Measurements from ENCODE around the gene CACFD1. TPM values are rescaled to one million over a fixed set of nuclear protein-coding genes. Genes with fewer than 3 reads are reported as not detected.

CACFD1 gene
- polyA plus RNA-seq, 1 donor from 2014 or later, result 15.9 TPM

DNA sequence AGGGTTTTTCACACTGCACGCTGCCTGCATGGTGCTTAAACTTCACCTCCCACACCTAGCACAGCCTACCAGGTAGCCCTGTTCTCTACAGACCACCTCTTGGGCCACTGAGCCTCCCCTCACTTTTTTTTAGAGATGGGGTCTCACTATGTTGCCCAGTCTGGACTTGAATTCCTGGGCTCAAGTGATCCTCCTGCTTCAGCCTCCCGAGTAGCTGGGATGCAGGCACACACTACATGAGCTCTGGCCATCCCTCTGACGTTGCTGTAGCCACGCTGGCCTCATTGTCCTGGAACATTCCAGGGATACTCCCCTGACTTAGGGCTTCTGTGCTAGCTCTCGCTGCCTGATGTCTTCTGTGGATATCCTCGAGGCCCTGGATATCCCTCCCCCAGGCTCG is 7.2 kb upstream of the CACFD1 start:
- H3K27me3 Mint-ChIP-seq, result no peaks in the 10 kb centered on the region
- H3K4me3 Mint-ChIP-seq, result peak overlapping the region in 1 of 4 donors; percentile 55
- peak overlapping the region in 1 of 3 donors; percentile 53 for H3K27ac Mint-ChIP-seq
- H3K4me1 Mint-ChIP-seq, result peaks cover 0 to 4% (median 0%) of the 10 kb centered on the region in 3 donors
- H3K36me3 Mint-ChIP-seq, result no peaks in the 10 kb centered on the region
- peaks cover 0 to 1% (median 0%) of the 10 kb centered on the region in 3 donors for H3K9me3 Mint-ChIP-seq

DNA sequence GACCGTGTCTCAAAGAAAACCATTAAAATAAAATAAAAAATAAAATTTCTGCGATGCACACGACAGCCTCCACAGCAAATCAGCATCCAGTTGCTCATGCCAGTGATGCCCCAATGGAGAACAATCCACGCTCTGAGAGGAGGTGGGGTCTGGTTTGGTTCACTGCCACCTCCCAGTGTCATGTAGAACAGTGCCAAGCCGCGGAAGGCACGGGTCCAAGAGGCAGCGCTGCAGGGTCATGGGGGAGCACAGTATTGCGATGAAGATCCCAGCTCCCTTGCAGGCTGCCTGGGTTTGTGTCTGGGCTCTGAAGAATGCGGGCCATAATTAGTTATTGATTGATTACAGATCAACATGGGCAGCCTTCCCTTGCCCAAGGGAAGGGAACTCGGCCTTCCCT is 6.1 kb upstream of the CACFD1 start:
- no peak overlapping the region for H3K27ac Mint-ChIP-seq
- no peaks in the 10 kb centered on the region for H3K27me3 Mint-ChIP-seq
- no peak overlapping the region for H3K4me3 Mint-ChIP-seq
- H3K4me1 Mint-ChIP-seq, result peaks cover 0 to 4% (median 2%) of the 10 kb centered on the region in 3 donors
- H3K9me3 Mint-ChIP-seq, result peaks cover 0 to 1% (median 0%) of the 10 kb centered on the region in 3 donors
- H3K36me3 Mint-ChIP-seq, result no peaks in the 10 kb centered on the region

DNA sequence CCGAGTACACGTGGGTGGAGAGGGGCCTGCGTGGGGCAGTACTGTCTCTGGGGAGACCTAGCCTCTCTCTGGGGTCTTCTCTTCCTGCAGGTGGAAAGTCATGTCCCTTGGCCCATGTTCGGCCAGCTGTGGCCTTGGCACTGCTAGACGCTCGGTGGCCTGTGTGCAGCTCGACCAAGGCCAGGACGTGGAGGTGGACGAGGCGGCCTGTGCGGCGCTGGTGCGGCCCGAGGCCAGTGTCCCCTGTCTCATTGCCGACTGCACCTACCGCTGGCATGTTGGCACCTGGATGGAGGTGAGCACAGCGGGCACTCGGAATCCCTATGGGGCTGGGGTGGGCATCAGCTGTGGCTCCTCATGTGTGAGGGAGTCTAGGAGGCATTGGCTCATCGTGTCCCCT is 5.5 kb upstream of the CACFD1 start:
- Mint-ChIP-seq H3K27ac (peak overlapping the region in 1 of 3 donors; percentile 73), H3K27me3 (no peaks in the 10 kb centered on the region)

DNA sequence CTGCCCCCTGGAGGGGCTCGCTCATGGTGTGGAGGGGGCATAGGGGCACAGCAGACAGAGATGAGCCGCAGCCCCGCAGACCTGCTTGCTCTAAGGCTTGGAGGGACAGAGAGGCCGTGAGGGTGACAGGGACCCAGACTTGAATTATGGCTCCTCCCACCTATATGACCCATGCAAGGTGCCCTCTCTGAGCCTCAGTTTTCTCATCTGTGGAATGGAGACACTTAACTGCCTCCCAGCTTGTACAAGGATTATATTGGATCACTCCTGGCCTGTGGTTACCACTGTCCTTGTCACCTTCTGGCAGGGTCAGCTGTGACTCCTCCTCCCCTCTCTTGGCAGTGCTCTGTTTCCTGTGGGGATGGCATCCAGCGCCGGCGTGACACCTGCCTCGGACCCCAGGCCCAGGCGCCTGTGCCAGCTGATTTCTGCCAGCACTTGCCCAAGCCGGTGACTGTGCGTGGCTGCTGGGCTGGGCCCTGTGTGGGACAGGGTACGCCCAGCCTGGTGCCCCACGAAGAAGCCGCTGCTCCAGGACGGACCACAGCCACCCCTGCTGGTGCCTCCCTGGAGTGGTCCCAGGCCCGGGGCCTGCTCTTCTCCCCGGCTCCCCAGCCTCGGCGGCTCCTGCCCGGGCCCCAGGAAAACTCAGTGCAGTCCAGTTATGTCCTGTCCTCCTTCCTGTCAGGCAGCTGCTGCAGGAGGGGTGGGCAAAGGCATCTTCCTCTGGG is 4.7 kb upstream of the CACFD1 start:
- no peak overlapping the region for H3K4me3 Mint-ChIP-seq
- H3K36me3 Mint-ChIP-seq, result no peaks in the 10 kb centered on the region
- no peak overlapping the region for H3K27ac Mint-ChIP-seq
- H3K27me3 Mint-ChIP-seq, result no peaks in the 10 kb centered on the region
- peaks cover 0 to 1% (median 0%) of the 10 kb centered on the region in 3 donors for H3K9me3 Mint-ChIP-seq
- H3K4me1 Mint-ChIP-seq, result peaks cover 3 to 7% (median 4%) of the 10 kb centered on the region in 3 donors

More for the DNA sequence above, 5.5 kb upstream of the CACFD1 start:
- peaks cover 2 to 4% (median 3%) of the 10 kb centered on the region in 3 donors for H3K4me1 Mint-ChIP-seq
- H3K36me3 Mint-ChIP-seq, result no peaks in the 10 kb centered on the region
- peaks cover 0 to 1% (median 0%) of the 10 kb centered on the region in 3 donors for H3K9me3 Mint-ChIP-seq
- H3K4me3 Mint-ChIP-seq, result no peak overlapping the region

DNA sequence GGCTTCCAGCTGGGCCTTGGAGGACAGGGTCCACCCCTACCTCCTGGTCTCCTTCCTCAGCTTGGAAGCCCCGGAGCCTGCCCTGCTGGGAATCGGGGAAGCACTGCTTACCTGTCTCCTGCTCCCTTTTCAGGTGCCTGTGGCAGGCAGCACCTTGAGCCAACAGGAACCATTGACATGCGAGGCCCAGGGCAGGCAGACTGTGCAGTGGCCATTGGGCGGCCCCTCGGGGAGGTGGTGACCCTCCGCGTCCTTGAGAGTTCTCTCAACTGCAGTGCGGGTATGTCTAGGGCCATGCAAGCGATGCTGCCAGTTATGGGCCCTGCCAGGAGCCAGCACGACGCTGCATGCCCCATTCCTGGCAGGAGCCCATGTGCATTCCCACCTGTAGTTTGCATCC is 3.8 kb upstream of the CACFD1 start:
- Mint-ChIP-seq H3K27ac (peak overlapping the region in 1 of 3 donors; percentile 42), H3K9me3 (peaks cover 0 to 1% (median 0%) of the 10 kb centered on the region in 3 donors), H3K36me3 (no peaks in the 10 kb centered on the region), H3K4me1 (peaks cover 7 to 12% (median 8%) of the 10 kb centered on the region in 3 donors), H3K4me3 (no peak overlapping the region), H3K27me3 (no peaks in the 10 kb centered on the region)

DNA sequence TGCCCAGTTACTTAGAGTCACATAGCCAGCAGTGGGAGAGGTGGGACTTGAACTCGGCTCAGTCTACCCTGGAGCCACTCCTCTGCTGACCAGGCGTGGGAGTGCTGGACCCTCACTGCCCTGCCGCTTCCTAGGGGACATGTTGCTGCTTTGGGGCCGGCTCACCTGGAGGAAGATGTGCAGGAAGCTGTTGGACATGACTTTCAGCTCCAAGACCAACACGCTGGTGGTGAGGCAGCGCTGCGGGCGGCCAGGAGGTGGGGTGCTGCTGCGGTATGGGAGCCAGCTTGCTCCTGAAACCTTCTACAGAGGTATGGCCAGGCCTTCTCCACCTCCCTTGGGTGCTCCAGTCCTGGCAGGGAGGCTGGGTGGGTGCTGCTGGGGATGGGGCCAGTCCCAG is 3.4 kb upstream of the CACFD1 start:
- Mint-ChIP-seq H3K4me3 (no peak overlapping the region), H3K36me3 (no peaks in the 10 kb centered on the region), H3K27ac (peak overlapping the region in 1 of 3 donors; percentile 42), H3K9me3 (peaks cover 0 to 1% (median 0%) of the 10 kb centered on the region in 3 donors), H3K27me3 (no peaks in the 10 kb centered on the region), H3K4me1 (peaks cover 11 to 17% (median 12%) of the 10 kb centered on the region in 3 donors)

DNA sequence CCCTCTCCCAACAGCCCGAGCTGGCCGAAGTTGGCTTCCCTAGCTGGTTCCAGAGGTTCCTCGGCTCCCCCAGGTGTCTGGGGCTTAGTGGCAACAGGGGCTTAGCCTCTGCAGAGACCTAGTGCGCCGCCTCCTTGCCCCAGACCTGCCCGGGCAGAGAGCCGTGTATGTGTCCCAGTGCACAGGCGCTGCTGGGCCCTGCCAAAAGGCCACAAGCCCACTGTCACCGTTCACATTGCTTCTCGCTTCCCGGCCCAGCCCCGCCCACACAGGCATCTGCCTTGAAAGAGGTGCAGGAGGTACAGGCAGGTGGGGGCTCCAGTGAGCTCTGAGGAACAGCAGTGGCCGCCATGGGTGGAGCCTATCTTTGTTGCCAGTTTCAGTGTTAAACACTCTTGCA is 2.5 kb upstream of the CACFD1 start:
- peaks cover 14 to 22% (median 15%) of the 10 kb centered on the region in 3 donors for H3K4me1 Mint-ChIP-seq
- peak overlapping the region in 2 of 3 donors; percentile 43 to 71 for H3K27ac Mint-ChIP-seq
- no peaks in the 10 kb centered on the region for H3K36me3 Mint-ChIP-seq

DNA sequence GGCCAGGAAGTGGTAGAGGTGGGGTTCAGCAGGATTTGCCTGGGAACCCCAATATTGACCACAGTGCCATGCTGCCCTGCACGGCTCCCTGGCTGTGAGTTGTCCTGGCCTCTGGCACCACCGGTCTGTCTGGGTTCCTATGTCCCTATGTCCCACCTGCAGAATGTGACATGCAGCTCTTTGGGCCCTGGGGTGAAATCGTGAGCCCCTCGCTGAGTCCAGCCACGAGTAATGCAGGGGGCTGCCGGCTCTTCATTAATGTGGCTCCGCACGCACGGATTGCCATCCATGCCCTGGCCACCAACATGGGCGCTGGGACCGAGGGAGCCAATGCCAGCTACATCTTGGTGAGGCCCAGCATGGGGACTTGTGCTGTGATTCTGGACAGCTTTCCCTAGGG is 2.0 kb upstream of the CACFD1 start:
- Mint-ChIP-seq H3K36me3 (no peaks in the 10 kb centered on the region), H3K4me3 (peak overlapping the region in 1 of 4 donors; percentile 98), H3K9me3 (peaks cover 0 to 1% (median 0%) of the 10 kb centered on the region in 3 donors), H3K4me1 (peaks cover 13 to 22% (median 18%) of the 10 kb centered on the region in 3 donors), H3K27ac (peak overlapping the region in 2 of 3 donors; percentile 43 to 71), H3K27me3 (no peaks in the 10 kb centered on the region)

More for the DNA sequence above, 2.5 kb upstream of the CACFD1 start:
- H3K27me3 Mint-ChIP-seq, result no peaks in the 10 kb centered on the region
- H3K4me3 Mint-ChIP-seq, result no peak overlapping the region
- peaks cover 0 to 1% (median 0%) of the 10 kb centered on the region in 3 donors for H3K9me3 Mint-ChIP-seq

DNA sequence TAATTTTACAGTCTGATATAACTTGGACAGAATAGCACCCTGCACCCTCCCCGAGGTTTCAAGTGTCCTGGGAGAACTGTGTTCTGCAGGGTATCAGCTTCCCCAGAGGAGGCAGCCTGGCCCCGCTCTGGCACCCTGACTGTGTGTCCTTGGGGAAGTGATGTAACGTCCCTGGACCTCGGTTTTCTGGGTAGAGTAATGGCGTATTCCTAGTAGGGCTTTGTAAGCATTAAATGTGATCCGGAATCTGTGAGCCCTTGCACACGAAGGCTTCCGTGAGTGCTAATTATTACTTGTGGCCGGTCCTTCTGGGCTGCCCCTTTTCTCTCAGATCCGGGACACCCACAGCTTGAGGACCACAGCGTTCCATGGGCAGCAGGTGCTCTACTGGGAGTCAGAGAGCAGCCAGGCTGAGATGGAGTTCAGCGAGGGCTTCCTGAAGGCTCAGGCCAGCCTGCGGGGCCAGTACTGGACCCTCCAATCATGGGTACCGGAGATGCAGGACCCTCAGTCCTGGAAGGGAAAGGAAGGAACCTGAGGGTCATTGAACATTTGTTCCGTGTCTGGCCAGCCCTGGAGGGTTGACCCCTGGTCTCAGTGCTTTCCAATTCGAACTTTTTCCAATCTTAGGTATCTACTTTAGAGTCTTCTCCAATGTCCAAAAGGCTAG is 1.0 kb upstream of the CACFD1 start:
- Mint-ChIP-seq H3K9me3 (peaks cover 0 to 1% (median 0%) of the 10 kb centered on the region in 3 donors), H3K27ac (peak overlapping the region in 2 of 3 donors; percentile 95 to 98), H3K27me3 (no peaks in the 10 kb centered on the region), H3K4me1 (peaks cover 14 to 22% (median 20%) of the 10 kb centered on the region in 3 donors), H3K4me3 (peak overlapping the region in 2 of 4 donors; percentile 97 to 98), H3K36me3 (no peaks in the 10 kb centered on the region)

DNA sequence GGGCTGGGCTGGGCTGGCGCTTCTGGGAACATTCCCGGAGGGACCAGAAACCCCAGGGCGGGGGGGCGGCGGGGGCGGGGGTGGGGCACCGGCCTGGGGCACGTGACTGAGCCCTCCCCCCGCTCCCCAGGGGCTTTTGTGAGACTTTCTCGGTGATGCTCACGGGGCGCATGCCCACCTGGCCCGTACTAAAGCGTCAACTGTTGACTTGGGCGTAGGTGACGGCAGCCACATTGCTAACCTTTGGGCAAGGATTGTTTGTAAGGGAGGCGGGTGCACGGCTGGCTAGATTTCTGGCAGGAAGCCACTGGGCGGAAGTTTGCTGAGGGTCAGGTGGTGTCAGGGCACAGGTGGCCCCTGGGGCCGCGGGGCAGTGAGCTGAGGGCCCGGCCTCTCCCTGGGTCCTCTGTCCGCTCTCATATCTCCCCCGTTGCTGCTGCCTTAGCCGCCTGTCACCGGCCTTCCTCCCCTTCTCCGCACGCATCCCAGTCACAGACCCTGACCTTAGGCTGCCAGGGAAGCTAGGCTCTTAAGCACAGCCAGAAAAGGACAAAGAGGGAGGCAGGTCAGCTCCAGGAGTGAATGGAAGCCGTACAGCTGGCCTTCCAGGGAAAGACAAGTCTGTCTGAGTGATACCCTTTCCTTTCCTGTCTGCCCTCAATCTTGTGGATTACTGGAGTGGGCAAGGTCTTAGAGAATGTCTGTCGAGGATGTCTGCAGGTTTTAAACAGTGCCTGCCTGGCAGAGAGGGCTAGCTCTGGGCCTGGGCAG is 812 bp downstream of the CACFD1 start:
- peak overlapping the region; percentile 82 to 98 (median 94) for H3K4me3 Mint-ChIP-seq
- peak overlapping the region; percentile 94 to 98 (median 95) for H3K27ac Mint-ChIP-seq
- H3K27me3 Mint-ChIP-seq, result no peaks in the 10 kb centered on the region
- H3K9me3 Mint-ChIP-seq, result no peaks in the 10 kb centered on the region
- peaks cover 16 to 23% (median 21%) of the 10 kb centered on the region in 3 donors for H3K4me1 Mint-ChIP-seq
- peaks cover 2% of the 10 kb centered on the region for H3K36me3 Mint-ChIP-seq

DNA sequence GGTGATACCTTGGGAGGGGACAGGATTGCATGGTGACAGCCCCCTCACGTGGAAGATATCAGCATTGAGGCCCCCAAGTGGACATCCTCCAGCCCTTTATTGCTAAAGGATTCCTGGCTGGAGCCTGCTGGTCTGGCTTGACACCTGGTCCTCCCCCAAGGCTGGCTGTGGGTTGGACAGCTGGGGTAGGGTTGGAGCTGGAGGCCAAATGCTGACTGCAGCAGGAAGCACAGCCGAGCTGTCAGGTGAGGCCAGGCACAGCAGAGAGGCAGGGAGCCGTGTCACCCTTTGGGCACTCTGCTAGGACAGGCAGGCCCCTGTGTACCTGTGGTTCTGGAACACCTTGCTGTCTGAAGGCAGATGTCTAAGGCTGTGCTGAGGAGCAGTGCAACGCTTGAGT is 2.2 kb downstream of the CACFD1 start:
- H3K9me3 Mint-ChIP-seq, result no peaks in the 10 kb centered on the region
- peak overlapping the region in 1 of 3 donors; percentile 98 for H3K27ac Mint-ChIP-seq
- no peaks in the 10 kb centered on the region for H3K27me3 Mint-ChIP-seq
- H3K4me1 Mint-ChIP-seq, result peaks cover 14 to 31% (median 22%) of the 10 kb centered on the region in 3 donors
- peaks cover 3% of the 10 kb centered on the region for H3K36me3 Mint-ChIP-seq
- H3K4me3 Mint-ChIP-seq, result peak overlapping the region in 1 of 4 donors; percentile 98

DNA sequence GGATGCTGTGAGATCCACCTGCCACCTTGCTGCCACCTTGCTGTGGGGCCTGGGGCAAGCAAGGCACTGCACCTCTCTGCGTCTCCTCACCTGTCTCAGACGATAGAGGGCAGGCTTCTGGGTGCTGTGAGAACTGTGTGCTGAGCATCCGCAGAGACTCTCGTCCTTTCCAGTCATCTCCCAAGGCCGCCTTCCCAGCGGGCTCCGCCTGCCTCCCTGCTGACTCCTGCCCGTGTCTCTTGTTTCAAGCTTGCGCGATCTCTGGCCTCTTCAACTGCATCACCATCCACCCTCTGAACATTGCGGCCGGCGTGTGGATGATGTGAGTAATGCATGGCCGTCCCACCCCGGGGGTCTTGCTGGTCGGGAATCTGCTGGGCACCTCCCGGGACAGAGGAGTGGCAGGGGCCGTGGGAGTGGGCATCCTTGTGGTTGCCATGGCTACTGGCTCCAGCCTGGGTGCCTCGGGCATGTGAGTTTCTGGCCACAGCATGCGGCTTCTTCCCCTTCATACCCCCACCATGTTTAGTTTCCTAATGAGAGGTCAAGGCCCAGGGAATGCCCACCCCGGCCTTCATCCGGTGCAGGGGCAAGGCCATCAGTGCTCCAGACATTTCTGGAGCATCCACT is 3.6 kb downstream of the CACFD1 start:
- peaks cover 14 to 31% (median 22%) of the 10 kb centered on the region in 3 donors for H3K4me1 Mint-ChIP-seq
- peak overlapping the region; percentile 50 to 98 (median 73) for H3K27ac Mint-ChIP-seq
- peaks cover 3% of the 10 kb centered on the region for H3K36me3 Mint-ChIP-seq
- no peaks in the 10 kb centered on the region for H3K27me3 Mint-ChIP-seq
- H3K9me3 Mint-ChIP-seq, result no peaks in the 10 kb centered on the region
- peak overlapping the region in 1 of 4 donors; percentile 98 for H3K4me3 Mint-ChIP-seq

DNA sequence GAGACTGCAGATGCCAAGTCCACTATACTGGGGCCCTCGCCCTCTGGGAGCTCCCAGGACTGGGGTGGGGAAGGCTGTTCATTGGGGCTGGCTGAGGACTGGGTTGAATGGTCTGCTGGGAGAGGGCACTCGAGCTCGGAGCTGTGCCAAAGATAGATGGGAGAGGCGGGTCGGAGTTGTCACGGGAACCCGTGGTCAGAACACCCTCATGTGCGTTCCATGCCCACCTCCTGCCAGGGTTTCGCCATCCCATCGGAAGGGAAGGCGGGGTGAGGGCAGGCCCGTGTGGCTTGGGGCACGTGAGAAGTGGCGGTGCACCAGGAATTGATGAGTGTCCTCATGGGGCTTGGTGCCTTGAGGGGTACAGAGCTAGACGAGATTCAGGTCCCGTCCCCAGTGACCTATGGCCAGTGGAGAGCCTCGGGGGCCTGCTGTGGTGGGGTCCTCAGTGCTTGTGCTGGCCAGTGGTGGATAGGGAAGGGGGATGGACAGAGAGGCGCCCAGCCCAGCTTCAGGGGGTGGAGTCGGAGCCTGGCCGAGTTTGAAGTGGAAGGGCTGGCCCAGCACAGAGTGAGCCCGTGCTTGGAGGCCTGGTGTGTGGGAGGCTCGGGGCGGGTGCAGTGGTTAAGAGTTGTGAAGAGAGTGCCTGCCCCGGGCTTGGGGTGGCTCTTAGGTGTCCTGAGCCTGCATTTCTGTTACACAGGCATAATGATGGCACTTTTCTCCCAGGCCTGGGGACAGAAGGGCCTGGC is 4.3 kb downstream of the CACFD1 start:
- H3K27ac Mint-ChIP-seq, result peak overlapping the region; percentile 50 to 98 (median 81)
- peak overlapping the region in 1 of 4 donors; percentile 48 for H3K4me3 Mint-ChIP-seq
- peaks cover 14 to 31% (median 19%) of the 10 kb centered on the region in 3 donors for H3K4me1 Mint-ChIP-seq
- no peaks in the 10 kb centered on the region for H3K9me3 Mint-ChIP-seq
- peaks cover 3% of the 10 kb centered on the region for H3K36me3 Mint-ChIP-seq
- H3K27me3 Mint-ChIP-seq, result no peaks in the 10 kb centered on the region

DNA sequence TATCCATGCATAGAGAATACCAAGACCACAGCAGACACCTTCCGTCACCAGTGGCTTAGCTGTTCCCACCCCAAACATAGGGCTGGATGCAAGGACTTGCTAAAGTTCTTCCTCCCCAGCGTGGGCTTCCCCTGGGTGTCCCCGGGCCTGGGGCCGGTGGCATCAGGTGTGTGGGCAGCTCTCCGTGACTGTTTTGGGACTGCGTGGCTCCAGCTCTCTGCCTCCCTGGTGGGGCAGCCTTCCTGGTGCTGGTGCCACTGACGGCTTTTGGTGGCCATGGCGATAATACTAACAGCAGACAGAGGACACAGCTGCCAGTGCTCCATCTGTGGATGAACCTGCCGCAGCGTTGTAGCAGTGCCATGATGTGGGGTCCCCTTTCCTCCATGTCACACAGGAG is 4.9 kb downstream of the CACFD1 start:
- Mint-ChIP-seq H3K36me3 (peaks cover 3% of the 10 kb centered on the region), H3K4me3 (no peak overlapping the region), H3K4me1 (peaks cover 14 to 26% (median 19%) of the 10 kb centered on the region in 3 donors), H3K27me3 (no peaks in the 10 kb centered on the region), H3K9me3 (no peaks in the 10 kb centered on the region), H3K27ac (peak overlapping the region in 1 of 3 donors; percentile 98)
